ENCODE data around the gene PLEKHG4B.
"Not testable (repeated sequence)": the region's sequence is repeated elsewhere in the genome, so short reads cannot be mapped to it uniquely, and the experiment has no call there.

Gene PLEKHG4B

GRCh38 chr5:227375-227774 lies 135.4 kb downstream of the PLEKHG4B start:
- H3K18ac ChIP-seq (ENCODE audit: low read length); H3K4me3 ChIP-seq (ENCODE audit: low read length in 2 of 2); H2AK5ac ChIP-seq (ENCODE audit: low read depth, low read length); H3K23ac ChIP-seq (ENCODE audit: low read depth, low read length, poor library complexity); H4K91ac ChIP-seq (ENCODE audit: low read depth, low read length, poor library complexity); H3K79me1 ChIP-seq (ENCODE audit: low read depth, low read length); H2AFZ ChIP-seq (ENCODE audit: low read length); H3K14ac ChIP-seq (ENCODE audit: low read length); H3K27ac ChIP-seq (replicated peaks; ENCODE audit: low read length); H4K8ac ChIP-seq (ENCODE audit: low read depth, low read length); H2BK5ac ChIP-seq (ENCODE audit: low read length); H3K4me2 ChIP-seq (ENCODE audit: insufficient read depth, low read length, poor library complexity, severe bottlenecking); H3K4ac ChIP-seq (ENCODE audit: low read length); H3K9me3 ChIP-seq (replicated peaks in 1 of 2; ENCODE audit: control insufficient read depth in 2 of 2, insufficient read depth in 1 of 2, low read depth in 1 of 2, low read length in 2 of 2); DNase-seq (ENCODE audit: low spot score); H3K9ac ChIP-seq (ENCODE audit: low read depth, low read length, poor library complexity); H3K27me3 ChIP-seq (ENCODE audit: control insufficient read depth in 3 of 3, insufficient read depth in 3 of 3, low read depth in 1 of 3, low read length in 3 of 3); H2BK12ac ChIP-seq (ENCODE audit: low read length); H2BK120ac ChIP-seq (ENCODE audit: low read depth, low read length); H2BK15ac ChIP-seq (ENCODE audit: low read length); H3K4me1 ChIP-seq (ENCODE audit: control insufficient read depth in 2 of 2, insufficient read depth in 1 of 2, low read depth in 1 of 2, low read length in 2 of 2): not testable (repeated sequence)
- WGBS, 2 donors (ENCODE audit: extremely low coverage in 2 of 2, insufficient read length in 2 of 2, insufficient replicate concordance in 1 of 2): no CpG with 5 or more reads among the region's 17 CpGs
- peaks cover 47 to 94% of the 10 kb centered on the region in 2 donors for H3K36me3 ChIP-seq (replicated peaks in 1 of 2; ENCODE audit: control insufficient read depth in 2 of 2, insufficient read depth in 2 of 2, low read length in 2 of 2)

- Histone ChIP-seq H2BK12ac (ENCODE audit: low read length) (no peak overlapping the region), H4K91ac (ENCODE audit: low read depth, low read length, poor library complexity) (no peak overlapping the region), H3K4me2 (ENCODE audit: insufficient read depth, low read length, poor library complexity, severe bottlenecking) (no peak overlapping the region), H2AFZ (ENCODE audit: low read length) (no peak overlapping the region), H3K23ac (ENCODE audit: low read depth, low read length, poor library complexity) (no peak overlapping the region), H3K9me3 (replicated peaks in 1 of 2; ENCODE audit: control insufficient read depth in 2 of 2, insufficient read depth in 1 of 2, low read depth in 1 of 2, low read length in 2 of 2) (no peaks in the 10 kb centered on the region), H2BK15ac (ENCODE audit: low read length) (no peak overlapping the region), H4K8ac (ENCODE audit: low read depth, low read length) (no peak overlapping the region), H2AK5ac (ENCODE audit: low read depth, low read length) (no peak overlapping the region), H3K4ac (ENCODE audit: low read length) (no peak overlapping the region), H2BK120ac (ENCODE audit: low read depth, low read length) (no peak overlapping the region), H3K18ac (ENCODE audit: low read length) (no peak overlapping the region), H3K14ac (ENCODE audit: low read length) (no peak overlapping the region), H3K27ac (replicated peaks; ENCODE audit: low read length) (no peak overlapping the region), H3K36me3 (replicated peaks in 1 of 2; ENCODE audit: control insufficient read depth in 2 of 2, insufficient read depth in 2 of 2, low read length in 2 of 2) (peaks cover 52 to 96% of the 10 kb centered on the region in 2 donors), H2BK5ac (ENCODE audit: low read length) (no peak overlapping the region), H3K79me1 (ENCODE audit: low read depth, low read length) (peaks cover 5% of the 10 kb centered on the region), H3K9ac (ENCODE audit: low read depth, low read length, poor library complexity) (no peak overlapping the region), H3K4me3 (ENCODE audit: low read length in 2 of 2) (no peak overlapping the region), H3K27me3 (ENCODE audit: control insufficient read depth in 3 of 3, insufficient read depth in 3 of 3, low read depth in 1 of 3, low read length in 3 of 3) (no peaks in the 10 kb centered on the region), H3K4me1 (ENCODE audit: control insufficient read depth in 2 of 2, insufficient read depth in 1 of 2, low read depth in 1 of 2, low read length in 2 of 2) (no peaks in the 10 kb centered on the region)
- no CpG with 5 or more reads among the region's 3 CpGs for WGBS, 2 donors (ENCODE audit: extremely low coverage in 2 of 2, insufficient read length in 2 of 2, insufficient replicate concordance in 1 of 2)
- no peak for DNase-seq (ENCODE audit: low spot score)
Observed at GRCh38 chr5:228886-229285, 136.9 kb downstream of the PLEKHG4B start.

- Histone ChIP-seq H2BK120ac (ENCODE audit: low read depth, low read length) (no peak overlapping the region), H3K9me3 (replicated peaks in 1 of 2; ENCODE audit: control insufficient read depth in 2 of 2, insufficient read depth in 1 of 2, low read depth in 1 of 2, low read length in 2 of 2) (no peaks in the 10 kb centered on the region), H3K27ac (replicated peaks; ENCODE audit: low read length) (no peak overlapping the region), H2BK12ac (ENCODE audit: low read length) (no peak overlapping the region), H2BK5ac (ENCODE audit: low read length) (no peak overlapping the region), H2AFZ (ENCODE audit: low read length) (no peak overlapping the region), H3K79me1 (ENCODE audit: low read depth, low read length) (peaks cover 5% of the 10 kb centered on the region), H3K4me1 (ENCODE audit: control insufficient read depth in 2 of 2, insufficient read depth in 1 of 2, low read depth in 1 of 2, low read length in 2 of 2) (no peaks in the 10 kb centered on the region), H2AK5ac (ENCODE audit: low read depth, low read length) (no peak overlapping the region), H2BK15ac (ENCODE audit: low read length) (no peak overlapping the region), H3K18ac (ENCODE audit: low read length) (no peak overlapping the region), H3K14ac (ENCODE audit: low read length) (no peak overlapping the region), H3K4ac (ENCODE audit: low read length) (no peak overlapping the region), H3K27me3 (ENCODE audit: control insufficient read depth in 3 of 3, insufficient read depth in 3 of 3, low read depth in 1 of 3, low read length in 3 of 3) (no peaks in the 10 kb centered on the region), H3K4me2 (ENCODE audit: insufficient read depth, low read length, poor library complexity, severe bottlenecking) (no peak overlapping the region), H3K36me3 (replicated peaks in 1 of 2; ENCODE audit: control insufficient read depth in 2 of 2, insufficient read depth in 2 of 2, low read length in 2 of 2) (peaks cover 45 to 93% of the 10 kb centered on the region in 2 donors), H3K9ac (ENCODE audit: low read depth, low read length, poor library complexity) (no peak overlapping the region), H4K91ac (ENCODE audit: low read depth, low read length, poor library complexity) (no peak overlapping the region), H3K23ac (ENCODE audit: low read depth, low read length, poor library complexity) (no peak overlapping the region), H3K4me3 (ENCODE audit: low read length in 2 of 2) (no peak overlapping the region), H4K8ac (ENCODE audit: low read depth, low read length) (no peak overlapping the region)
- no CpG with 5 or more reads among the region's 14 CpGs for WGBS, 2 donors (ENCODE audit: extremely low coverage in 2 of 2, insufficient read length in 2 of 2, insufficient replicate concordance in 1 of 2)
- no peak for DNase-seq (ENCODE audit: low spot score)
Observed at GRCh38 chr5:230711-231110, 138.7 kb downstream of the PLEKHG4B start.

GRCh38 chr5:231661-232060 lies 139.7 kb downstream of the PLEKHG4B start:
- Histone ChIP-seq H3K27me3 (ENCODE audit: control insufficient read depth in 3 of 3, insufficient read depth in 3 of 3, low read depth in 1 of 3, low read length in 3 of 3) (no peaks in the 10 kb centered on the region), H2BK15ac (ENCODE audit: low read length) (no peak overlapping the region), H3K18ac (ENCODE audit: low read length) (no peak overlapping the region), H3K9ac (ENCODE audit: low read depth, low read length, poor library complexity) (no peak overlapping the region), H3K27ac (replicated peaks; ENCODE audit: low read length) (no peak overlapping the region), H4K91ac (ENCODE audit: low read depth, low read length, poor library complexity) (no peak overlapping the region), H2BK5ac (ENCODE audit: low read length) (no peak overlapping the region), H3K36me3 (replicated peaks in 1 of 2; ENCODE audit: control insufficient read depth in 2 of 2, insufficient read depth in 2 of 2, low read length in 2 of 2) (peaks cover 38 to 92% of the 10 kb centered on the region in 2 donors), H2AFZ (ENCODE audit: low read length) (no peak overlapping the region), H3K4ac (ENCODE audit: low read length) (no peak overlapping the region), H3K79me1 (ENCODE audit: low read depth, low read length) (no peaks in the 10 kb centered on the region), H3K9me3 (replicated peaks in 1 of 2; ENCODE audit: control insufficient read depth in 2 of 2, insufficient read depth in 1 of 2, low read depth in 1 of 2, low read length in 2 of 2) (no peaks in the 10 kb centered on the region), H3K23ac (ENCODE audit: low read depth, low read length, poor library complexity) (no peak overlapping the region), H2AK5ac (ENCODE audit: low read depth, low read length) (no peak overlapping the region), H3K4me3 (ENCODE audit: low read length in 2 of 2) (no peak overlapping the region), H3K4me2 (ENCODE audit: insufficient read depth, low read length, poor library complexity, severe bottlenecking) (no peak overlapping the region), H4K8ac (ENCODE audit: low read depth, low read length) (no peak overlapping the region), H2BK120ac (ENCODE audit: low read depth, low read length) (no peak overlapping the region), H2BK12ac (ENCODE audit: low read length) (no peak overlapping the region), H3K4me1 (ENCODE audit: control insufficient read depth in 2 of 2, insufficient read depth in 1 of 2, low read depth in 1 of 2, low read length in 2 of 2) (no peaks in the 10 kb centered on the region), H3K14ac (ENCODE audit: low read length) (no peak overlapping the region)
- WGBS, 2 donors (ENCODE audit: extremely low coverage in 2 of 2, insufficient read length in 2 of 2, insufficient replicate concordance in 1 of 2): no CpG with 5 or more reads among the region's 13 CpGs
- no peak for DNase-seq (ENCODE audit: low spot score)

Measured in neuronal stem cell (in vitro differentiated cells).